Measurements from ENCODE around the gene HELB.

HELB gene

GRCh38 chr12:66262737-66263136 is 39.6 kb upstream of the HELB start:
- TF ChIP-seq TAF1 (IDR thresholded peaks at IDR 0.05; ENCODE audit: borderline replicate concordance, insufficient read depth, low read length) (no peak), SIN3A (IDR thresholded peaks at IDR 0.05; ENCODE audit: borderline replicate concordance, insufficient read depth, low read length) (no peak), POLR2AphosphoS5 (IDR thresholded peaks at IDR 0.05; ENCODE audit: low read depth, low read length) (no peak), REST (IDR thresholded peaks at IDR 0.05; ENCODE audit: insufficient read depth in 1 of 2, low read depth in 2 of 2, low read length in 2 of 2) (no peak), FOXP2 (optimal IDR thresholded peaks at IDR 0.05; ENCODE audit: borderline replicate concordance, extremely low read depth, extremely low read length, insufficient read depth) (no peak)

GRCh38 chr12:66268562-66268961 is 33.7 kb upstream of the HELB start:
- no peak for TF ChIP-seq TAF1 (IDR thresholded peaks at IDR 0.05; ENCODE audit: borderline replicate concordance, insufficient read depth, low read length)
- no peak for TF ChIP-seq FOXP2 (optimal IDR thresholded peaks at IDR 0.05; ENCODE audit: borderline replicate concordance, extremely low read depth, extremely low read length, insufficient read depth)
- no peak for TF ChIP-seq POLR2AphosphoS5 (IDR thresholded peaks at IDR 0.05; ENCODE audit: low read depth, low read length)
- no peak for TF ChIP-seq SIN3A (IDR thresholded peaks at IDR 0.05; ENCODE audit: borderline replicate concordance, insufficient read depth, low read length)
- TF ChIP-seq REST (IDR thresholded peaks at IDR 0.05; ENCODE audit: insufficient read depth in 1 of 2, low read depth in 2 of 2, low read length in 2 of 2) = no peak

- TF ChIP-seq POLR2AphosphoS5 (IDR thresholded peaks at IDR 0.05; ENCODE audit: low read depth, low read length) (no peak), FOXP2 (optimal IDR thresholded peaks at IDR 0.05; ENCODE audit: borderline replicate concordance, extremely low read depth, extremely low read length, insufficient read depth) (no peak), SIN3A (IDR thresholded peaks at IDR 0.05; ENCODE audit: borderline replicate concordance, insufficient read depth, low read length) (no peak), REST (IDR thresholded peaks at IDR 0.05; ENCODE audit: insufficient read depth in 1 of 2, low read depth in 2 of 2, low read length in 2 of 2) (no peak), TAF1 (IDR thresholded peaks at IDR 0.05; ENCODE audit: borderline replicate concordance, insufficient read depth, low read length) (no peak)
Observed at GRCh38 chr12:66269142-66269541, 33.2 kb upstream of the HELB start.

- TF ChIP-seq POLR2AphosphoS5 (IDR thresholded peaks at IDR 0.05; ENCODE audit: low read depth, low read length) (no peak), SIN3A (IDR thresholded peaks at IDR 0.05; ENCODE audit: borderline replicate concordance, insufficient read depth, low read length) (no peak), TAF1 (IDR thresholded peaks at IDR 0.05; ENCODE audit: borderline replicate concordance, insufficient read depth, low read length) (no peak), FOXP2 (optimal IDR thresholded peaks at IDR 0.05; ENCODE audit: borderline replicate concordance, extremely low read depth, extremely low read length, insufficient read depth) (no peak), REST (IDR thresholded peaks at IDR 0.05; ENCODE audit: insufficient read depth in 1 of 2, low read depth in 2 of 2, low read length in 2 of 2) (no peak)
Observed at GRCh38 chr12:66269757-66270383, 32.4 kb upstream of the HELB start.
